ENCODE results near the gene RTRAF. TPM values are rescaled to one million over a fixed set of nuclear protein-coding genes. Genes with fewer than 3 reads are reported as not detected.

The RTRAF gene
- total RNA-seq, 2 experiments from 2014 or later = 213 to 244 TPM

DNA sequence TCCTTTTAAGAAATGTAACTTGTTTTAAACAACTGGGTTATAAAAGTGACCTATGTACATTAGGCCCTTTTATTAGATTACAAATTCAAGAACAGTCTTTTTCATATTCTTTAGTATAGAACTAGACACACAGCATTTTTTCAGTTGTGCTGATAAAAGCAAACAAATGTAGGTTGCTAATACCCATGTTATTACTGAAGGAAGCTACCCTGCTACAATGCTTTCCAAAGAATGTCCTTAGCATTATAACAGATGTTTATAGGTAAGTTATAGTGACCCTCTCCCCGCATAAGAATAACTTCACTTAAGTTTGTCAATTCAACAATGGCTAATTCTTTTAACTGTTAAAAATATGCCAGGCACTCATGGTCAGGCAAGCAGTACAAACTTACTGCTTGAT is 17.9 kb downstream of the RTRAF start:
- no peak overlapping the region for H3K27ac ChIP-seq (ENCODE audit: low read depth, low read length, poor library complexity, severe bottlenecking)
- no peaks in the 10 kb centered on the region for H3K9me2 ChIP-seq (ENCODE audit: insufficient read depth, low read length)
- H3K79me2 ChIP-seq (ENCODE audit: insufficient read depth, low read depth, low read length) = no peaks in the 10 kb centered on the region
- H3K4me1 ChIP-seq (ENCODE audit: insufficient read depth, low read length, poor library complexity, severe bottlenecking) = no peaks in the 10 kb centered on the region
- POLR2A ChIA-PET = interaction anchor here (0.8 to 2.5 kb wide), 2 partner anchors 13 to 177 kb away, joined by 3 to 15 read pairs; no protein-coding TSS in a partner anchor
- no peak overlapping the region for H3K4me3 ChIP-seq (ENCODE audit: low read depth, low read length, poor library complexity, severe bottlenecking)
- DNase-seq (ENCODE audit: low spot score) = no peak
- no peaks in the 10 kb centered on the region for H3K9me3 ChIP-seq (ENCODE audit: low read length)
- H3K4me2 ChIP-seq (ENCODE audit: low read length) = no peak overlapping the region
- intact Hi-C loops (cut with micrococcal nuclease; ENCODE audit: unreplicated experiment) = no loop called here
- no TSS peak for BruUV-seq (replicated peaks)
- CTCF ChIA-PET (ENCODE audit: unreplicated experiment) = no interaction called here
- H2AFZ ChIP-seq (ENCODE audit: low read length) = no peak overlapping the region
- peaks cover 95% of the 10 kb centered on the region for H3K36me3 ChIP-seq (ENCODE audit: insufficient read depth, low read length)
- no peaks in the 10 kb centered on the region for H4K20me1 ChIP-seq (ENCODE audit: insufficient read depth, low read length)
- TF ChIP-seq, protein P1, sequence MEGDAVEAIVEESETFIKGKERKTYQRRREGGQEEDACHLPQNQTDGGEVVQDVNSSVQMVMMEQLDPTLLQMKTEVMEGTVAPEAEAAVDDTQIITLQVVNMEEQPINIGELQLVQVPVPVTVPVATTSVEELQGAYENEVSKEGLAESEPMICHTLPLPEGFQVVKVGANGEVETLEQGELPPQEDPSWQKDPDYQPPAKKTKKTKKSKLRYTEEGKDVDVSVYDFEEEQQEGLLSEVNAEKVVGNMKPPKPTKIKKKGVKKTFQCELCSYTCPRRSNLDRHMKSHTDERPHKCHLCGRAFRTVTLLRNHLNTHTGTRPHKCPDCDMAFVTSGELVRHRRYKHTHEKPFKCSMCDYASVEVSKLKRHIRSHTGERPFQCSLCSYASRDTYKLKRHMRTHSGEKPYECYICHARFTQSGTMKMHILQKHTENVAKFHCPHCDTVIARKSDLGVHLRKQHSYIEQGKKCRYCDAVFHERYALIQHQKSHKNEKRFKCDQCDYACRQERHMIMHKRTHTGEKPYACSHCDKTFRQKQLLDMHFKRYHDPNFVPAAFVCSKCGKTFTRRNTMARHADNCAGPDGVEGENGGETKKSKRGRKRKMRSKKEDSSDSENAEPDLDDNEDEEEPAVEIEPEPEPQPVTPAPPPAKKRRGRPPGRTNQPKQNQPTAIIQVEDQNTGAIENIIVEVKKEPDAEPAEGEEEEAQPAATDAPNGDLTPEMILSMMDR (conservative IDR thresholded peaks at IDR 0.05; ENCODE audit: low read length) = no peak
- TF ChIP-seq EZH2phosphoT487 (IDR thresholded peaks at IDR 0.05; ENCODE audit: borderline replicate concordance, low read depth, low read length) = no peak

DNA sequence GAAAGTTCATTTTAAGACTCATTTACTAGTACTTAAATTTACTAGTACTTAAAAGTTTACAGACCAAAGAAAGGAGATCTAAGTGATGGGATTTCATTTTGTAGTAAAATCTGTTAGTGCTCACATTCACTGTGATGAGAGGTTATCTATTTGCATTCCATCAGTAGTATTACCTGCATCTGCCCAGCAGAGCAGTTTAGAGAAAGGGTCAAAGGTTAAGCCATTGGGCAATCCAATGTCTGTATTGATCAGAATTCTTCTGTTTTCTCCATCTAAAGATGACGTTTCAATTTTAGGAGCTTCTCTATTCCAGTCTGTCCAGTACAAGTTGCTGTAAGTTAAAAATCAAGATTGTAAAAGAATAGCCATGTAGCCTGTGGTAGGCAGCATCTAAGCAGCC is 18.3 kb downstream of the RTRAF start:
- peaks cover 91% of the 10 kb centered on the region for H3K36me3 ChIP-seq (ENCODE audit: insufficient read depth, low read length)
- CTCF ChIA-PET (ENCODE audit: unreplicated experiment) = no interaction called here
- H3K9me3 ChIP-seq (ENCODE audit: low read length) = no peaks in the 10 kb centered on the region
- POLR2A ChIA-PET = interaction anchor here (2.5 kb wide), 1 partner anchor 13 kb away, joined by 15 read pairs; no protein-coding TSS in a partner anchor
- H3K4me2 ChIP-seq (ENCODE audit: low read length) = no peak overlapping the region
- DNase-seq (ENCODE audit: low spot score) = no peak
- no TSS peak for BruUV-seq (replicated peaks)
- TF ChIP-seq, protein P1 (conservative IDR thresholded peaks at IDR 0.05; ENCODE audit: low read length) = no peak
- TF ChIP-seq EZH2phosphoT487 (IDR thresholded peaks at IDR 0.05; ENCODE audit: borderline replicate concordance, low read depth, low read length) = no peak
- no peak overlapping the region for H3K4me3 ChIP-seq (ENCODE audit: low read depth, low read length, poor library complexity, severe bottlenecking)
- H3K9me2 ChIP-seq (ENCODE audit: insufficient read depth, low read length) = no peaks in the 10 kb centered on the region
- H3K4me1 ChIP-seq (ENCODE audit: insufficient read depth, low read length, poor library complexity, severe bottlenecking) = no peaks in the 10 kb centered on the region
- H4K20me1 ChIP-seq (ENCODE audit: insufficient read depth, low read length) = no peaks in the 10 kb centered on the region
- H2AFZ ChIP-seq (ENCODE audit: low read length) = no peak overlapping the region
- no peak overlapping the region for H3K27ac ChIP-seq (ENCODE audit: low read depth, low read length, poor library complexity, severe bottlenecking)
- intact Hi-C loops (cut with micrococcal nuclease; ENCODE audit: unreplicated experiment) = no loop called here
- no peaks in the 10 kb centered on the region for H3K79me2 ChIP-seq (ENCODE audit: insufficient read depth, low read depth, low read length)

DNA sequence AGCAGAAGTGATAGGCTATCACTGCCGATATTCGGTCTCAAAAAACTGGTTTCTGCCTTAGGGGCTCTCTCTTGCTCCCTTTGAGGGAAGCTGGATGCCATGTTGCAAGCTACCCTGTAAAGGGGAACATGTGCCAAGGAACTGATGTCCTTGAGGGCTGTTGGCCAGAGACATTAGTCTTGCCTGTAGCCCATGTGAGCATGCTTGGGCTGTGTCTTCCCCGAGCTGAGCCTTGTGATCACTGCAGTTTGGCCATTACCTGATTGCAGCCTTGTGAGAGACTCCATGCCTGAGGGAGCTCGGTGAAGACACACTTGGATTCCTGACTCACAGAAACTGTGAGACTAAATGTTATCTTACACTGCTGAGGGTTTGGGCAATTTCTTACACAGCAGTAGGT is 18.8 kb downstream of the RTRAF start:
- DNase-seq (ENCODE audit: low spot score) = no peak
- Histone ChIP-seq H3K9me2 (ENCODE audit: insufficient read depth, low read length) (no peaks in the 10 kb centered on the region), H3K9me3 (ENCODE audit: low read length) (no peaks in the 10 kb centered on the region), H3K79me2 (ENCODE audit: insufficient read depth, low read depth, low read length) (no peaks in the 10 kb centered on the region), H4K20me1 (ENCODE audit: insufficient read depth, low read length) (no peaks in the 10 kb centered on the region), H3K4me3 (ENCODE audit: low read depth, low read length, poor library complexity, severe bottlenecking) (no peak overlapping the region), H3K4me1 (ENCODE audit: insufficient read depth, low read length, poor library complexity, severe bottlenecking) (no peaks in the 10 kb centered on the region), H3K27ac (ENCODE audit: low read depth, low read length, poor library complexity, severe bottlenecking) (no peak overlapping the region), H3K4me2 (ENCODE audit: low read length) (no peak overlapping the region), H2AFZ (ENCODE audit: low read length) (no peak overlapping the region), H3K36me3 (ENCODE audit: insufficient read depth, low read length) (peaks cover 89% of the 10 kb centered on the region)
- ChIA-PET POLR2A (no interaction called here), CTCF (ENCODE audit: unreplicated experiment) (no interaction called here)
- TF ChIP-seq EZH2phosphoT487 (IDR thresholded peaks at IDR 0.05; ENCODE audit: borderline replicate concordance, low read depth, low read length) = no peak
- intact Hi-C loops (cut with micrococcal nuclease; ENCODE audit: unreplicated experiment) = no loop called here
- no TSS peak for BruUV-seq (replicated peaks)

Data from OCI-LY7 (cell line).